ENCODE data around the gene BMAL2. TPM values are rescaled to one million over a fixed set of nuclear protein-coding genes. Genes with fewer than 3 reads are reported as not detected.

The BMAL2 gene
- total and polyA plus RNA-seq, 2 of the 13 experiments (the other 11 are each of a cell fraction or from before 2014, with no cell fraction given) = 4.8 to 27.4 TPM

GRCh38 chr12:27335364-27336281, 3.0 kb downstream of the BMAL2 start (continued):
- TF ChIP-seq FOXO4 (CRISPR knock-in tag; conservative IDR thresholded peaks at IDR 0.05) (no peak), ASH2L (IDR thresholded peaks at IDR 0.05; ENCODE audit: insufficient read length, low read depth, low read length) (no peak), ZNF430 (CRISPR knock-in tag; IDR thresholded peaks at IDR 0.05) (no peak)

- Histone ChIP-seq H3K9ac (ENCODE audit: insufficient read depth, low read depth, low read length) (no peak overlapping the region), H3K79me2 (ENCODE audit: insufficient read depth, low read length) (peaks cover 11% of the 10 kb centered on the region), H3K27me3 (ENCODE audit: control insufficient read depth in 1 of 2, insufficient read depth in 2 of 2, low read length in 2 of 2) (no peaks in the 10 kb centered on the region; a peak in 1 of 5 replicates), H3K36me3 (replicated peaks in 1 of 2; ENCODE audit: control insufficient read depth in 1 of 2, insufficient read depth in 2 of 2, low read length in 2 of 2) (no peaks in the 10 kb centered on the region), H3K4me3 (replicated peaks in 1 of 3; ENCODE audit: insufficient read depth in 1 of 3, low read depth in 2 of 3, low read length in 3 of 3) (no peak overlapping the region), H4K20me1 (ENCODE audit: insufficient read depth, low read length) (no peaks in the 10 kb centered on the region; the same call in 1 of the 2 replicates), H3K4me2 (ENCODE audit: low read depth, low read length) (no peak overlapping the region), H2AFZ (ENCODE audit: low read length) (no peak overlapping the region), H3K27ac (ENCODE audit: extremely low read length, insufficient read depth, low read length) (no peak overlapping the region), H3K9me3 (ENCODE audit: low read length) (no peaks in the 10 kb centered on the region), H3K4me1 (ENCODE audit: insufficient read depth, low read length) (peaks cover 49% of the 10 kb centered on the region)
- ChIA-PET CTCF (ENCODE audit: low intra/inter-chr PET ratio, low total read pairs) (no interaction called here), POLR2A (no interaction called here)
- BruUV-seq (replicated peaks) = no TSS peak
- TF ChIP-seq CBFB (CRISPR knock-in tag; IDR thresholded peaks at IDR 0.05) = no peak
- no peak for TF ChIP-seq NFRKB (IDR thresholded peaks at IDR 0.05)
- TF ChIP-seq MBD4 (IDR thresholded peaks at IDR 0.05; ENCODE audit: borderline replicate concordance, low read length) = no peak
- TF ChIP-seq RXRA (CRISPR knock-in tag; IDR thresholded peaks at IDR 0.05) = no peak
- TF ChIP-seq SMC3 (IDR thresholded peaks at IDR 0.05; ENCODE audit: low read length) = no peak
- 90% methylated on average over 2 of the region's 2 CpGs for WGBS (ENCODE audit: low lambda C conversion rate)
- in situ Hi-C loops (cut with HindIII; ENCODE audit: extremely low pct_ligation_motif_present, low pct_unique_long_range_greater_than_20kb) (no loop called here), intact Hi-C loops (cut with micrococcal nuclease; ENCODE audit: unreplicated experiment) (no loop called here)
- DNase-seq (ENCODE audit: low spot score) (no peak), FAIRE-seq (no peak), ATAC-seq (no peak)
Measured at GRCh38 chr12:27336282-27336653, 3.6 kb downstream of the BMAL2 start.
